ENCODE measurements around the gene DZIP1L.
"Not testable (repeated sequence)": the region's sequence is repeated elsewhere in the genome, so short reads cannot be mapped to it uniquely, and the experiment has no call there.

Gene DZIP1L

GRCh38 chr3:138114988-138115971 is at the start of gene DZIP1L:
Gene DZIP1L (minus strand): TSS chr3:138115608. CDS start chr3:138103971, 11,637 bp downstream.
- DNase-seq, result no peak

GRCh38 chr3:138165061-138165460 is 49.7 kb upstream of the DZIP1L start:
- no peak for DNase-seq

GRCh38 chr3:138157743-138158142 is 42.3 kb upstream of the DZIP1L start:
- DNase-seq, result no peak

- DNase-seq, result no peak
Observed at GRCh38 chr3:138154534-138154933, 39.1 kb upstream of the DZIP1L start.

- DNase-seq, result no peak
Observed at GRCh38 chr3:138148503-138148902, 33.1 kb upstream of the DZIP1L start.

GRCh38 chr3:138142181-138142580 is 26.8 kb upstream of the DZIP1L start:
- not testable (repeated sequence) for DNase-seq

- no peak for DNase-seq
Observed at GRCh38 chr3:138140940-138141339, 25.5 kb upstream of the DZIP1L start.

GRCh38 chr3:138139691-138140090 is 24.3 kb upstream of the DZIP1L start:
- no peak for DNase-seq

- no peak for DNase-seq
Observed at GRCh38 chr3:138137861-138138260, 22.5 kb upstream of the DZIP1L start.

GRCh38 chr3:138136201-138136600 is 20.8 kb upstream of the DZIP1L start:
- no peak for DNase-seq

GRCh38 chr3:138135833-138136194 is 20.4 kb upstream of the DZIP1L start:
- DNase-seq, result no peak

- DNase-seq, result no peak
Observed at GRCh38 chr3:138135146-138135832, 19.9 kb upstream of the DZIP1L start.

- no peak for DNase-seq
Observed at GRCh38 chr3:138132239-138132638, 16.8 kb upstream of the DZIP1L start, which contains the start of gene A4GNT. Gene A4GNT (minus strand): TSS chr3:138132390. CDS start chr3:138131256, 1,134 bp downstream.

- no peak for DNase-seq
Observed at GRCh38 chr3:138127636-138128365, 12.4 kb upstream of the DZIP1L start.

- DNase-seq, result no peak
Observed at GRCh38 chr3:138125548-138126221, 10.3 kb upstream of the DZIP1L start.

GRCh38 chr3:138124706-138125355 is 9.4 kb upstream of the DZIP1L start:
- no peak for DNase-seq

- DNase-seq, result no peak
Observed at GRCh38 chr3:138124188-138124587, 8.8 kb upstream of the DZIP1L start.

- no peak for DNase-seq
Observed at GRCh38 chr3:138119423-138119766, 4.0 kb upstream of the DZIP1L start.

GRCh38 chr3:138118612-138119422 is 3.4 kb upstream of the DZIP1L start:
- no peak for DNase-seq

GRCh38 chr3:138114431-138114918 is 933 bp downstream of the DZIP1L start:
- DNase-seq, result no peak

- DNase-seq, result no peak
Observed at GRCh38 chr3:138113326-138113725, 2.1 kb downstream of the DZIP1L start.
